Neural crest cell (in vitro differentiated cells): ENCODE measurements around the gene ADIPOR2. TPM values are rescaled to one million over a fixed set of nuclear protein-coding genes. Genes with fewer than 3 reads are reported as not detected.

ENCODE experiments used
- DNase-seq: peaks from one replicate; pipeline ENCODE4 v3.0.0; 2021; ENCODE audit warnings: low read depth, mixed read lengths, low spot score
- H3K27ac Mint-ChIP-seq: one replicate; pipeline ENCODE4 v1.8.0; 2021; ENCODE audit warnings: mild to moderate bottlenecking, mixed read lengths; ENCODE audit not compliant: unreplicated experiment
- H3K27me3 Mint-ChIP-seq: 2 replicates; pipeline ENCODE4 v1.8.0; 2021; ENCODE audit warnings: low read depth, mild to moderate bottlenecking, mixed read lengths
- H3K36me3 Mint-ChIP-seq: 2 replicates; pipeline ENCODE4 v1.8.0; 2021; ENCODE audit warnings: low read depth, mild to moderate bottlenecking, mixed read lengths
- H3K4me1 Mint-ChIP-seq: 2 replicates; pipeline ENCODE4 v1.8.0; 2021; ENCODE audit warnings: mixed read lengths
- H3K4me3 Mint-ChIP-seq: one replicate; pipeline ENCODE4 v1.8.0; 2021; ENCODE audit warnings: mild to moderate bottlenecking, mixed read lengths
- H3K9me3 Mint-ChIP-seq: 2 replicates; pipeline ENCODE4 v1.8.0; 2021; ENCODE audit warnings: mixed read lengths
- CTCF ChIP-seq: fragments of 200-600 bp; sonication (generic); conservative IDR thresholded peaks from 2 replicates; pipeline ENCODE4 v1.5.0; 2021; ENCODE audit warnings: antibody characterized with exemption, mild to moderate bottlenecking
- total RNA-seq: library from RNA; stranded (reverse); gene quantifications from 2 replicates; pipeline ENCODE4 v1.2.1, GENCODE V29; 2021

The ADIPOR2 gene
- total RNA-seq, 1 donor from 2014 or later = 59.4 TPM

DNA sequence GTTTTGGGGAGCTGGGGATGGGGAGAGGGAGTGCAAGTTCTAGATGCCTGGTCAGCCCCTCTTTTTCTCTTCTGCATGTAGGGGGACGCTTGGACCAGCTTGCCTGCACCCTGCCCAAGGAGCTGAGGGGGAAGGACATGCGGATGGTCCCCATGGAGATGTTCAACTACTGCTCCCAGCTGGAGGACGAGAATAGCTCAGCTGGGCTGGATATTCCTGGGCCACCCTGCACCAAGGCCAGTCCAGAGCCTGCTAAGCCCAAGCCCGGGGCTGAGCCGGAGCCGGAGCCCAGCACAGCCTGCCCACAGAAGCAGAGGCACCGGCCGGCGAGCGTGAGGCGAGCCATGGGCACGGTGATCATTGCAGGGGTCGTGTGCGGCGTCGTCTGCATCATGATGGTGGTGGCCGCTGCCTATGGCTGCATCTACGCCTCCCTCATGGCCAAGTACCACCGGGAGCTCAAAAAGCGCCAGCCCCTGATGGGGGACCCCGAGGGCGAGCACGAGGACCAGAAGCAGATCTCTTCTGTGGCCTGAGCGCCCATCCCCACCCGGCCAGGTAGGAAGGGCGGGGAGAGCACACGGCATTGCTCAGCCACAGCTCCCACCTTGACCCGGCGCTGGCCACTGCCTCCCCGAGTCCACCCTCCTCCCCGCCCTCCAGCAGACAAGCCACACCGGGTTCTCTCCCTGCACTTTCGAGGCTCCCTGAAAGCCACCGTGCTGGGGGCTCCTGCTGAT, 143.5 kb downstream of the ADIPOR2 start:
- no peaks in the 10 kb centered on the region for H3K9me3 Mint-ChIP-seq
- H3K4me3 Mint-ChIP-seq = no peak overlapping the region
- DNase-seq = no peak
- no peaks in the 10 kb centered on the region for H3K36me3 Mint-ChIP-seq
- H3K27ac Mint-ChIP-seq = no peak overlapping the region
- no peak for TF ChIP-seq CTCF
- peaks cover 31% of the 10 kb centered on the region for H3K4me1 Mint-ChIP-seq
- peaks cover 35% of the 10 kb centered on the region for H3K27me3 Mint-ChIP-seq

- Mint-ChIP-seq H3K4me3 (no peak overlapping the region), H3K4me1 (peaks cover 43% of the 10 kb centered on the region), H3K9me3 (no peaks in the 10 kb centered on the region), H3K27ac (no peak overlapping the region), H3K27me3 (peaks cover 32% of the 10 kb centered on the region), H3K36me3 (no peaks in the 10 kb centered on the region)
- no peak for DNase-seq
- no peak for TF ChIP-seq CTCF
Measured at GRCh38 chr12:1835211-1836131, 144.6 kb downstream of the ADIPOR2 start.

- TF ChIP-seq CTCF = no peak
- Mint-ChIP-seq H3K9me3 (no peaks in the 10 kb centered on the region), H3K27ac (no peak overlapping the region), H3K4me3 (no peak overlapping the region), H3K4me1 (peaks cover 51% of the 10 kb centered on the region), H3K36me3 (no peaks in the 10 kb centered on the region), H3K27me3 (peaks cover 24% of the 10 kb centered on the region)
- no peak for DNase-seq
Measured at GRCh38 chr12:1836241-1836803, 145.5 kb downstream of the ADIPOR2 start.

DNA sequence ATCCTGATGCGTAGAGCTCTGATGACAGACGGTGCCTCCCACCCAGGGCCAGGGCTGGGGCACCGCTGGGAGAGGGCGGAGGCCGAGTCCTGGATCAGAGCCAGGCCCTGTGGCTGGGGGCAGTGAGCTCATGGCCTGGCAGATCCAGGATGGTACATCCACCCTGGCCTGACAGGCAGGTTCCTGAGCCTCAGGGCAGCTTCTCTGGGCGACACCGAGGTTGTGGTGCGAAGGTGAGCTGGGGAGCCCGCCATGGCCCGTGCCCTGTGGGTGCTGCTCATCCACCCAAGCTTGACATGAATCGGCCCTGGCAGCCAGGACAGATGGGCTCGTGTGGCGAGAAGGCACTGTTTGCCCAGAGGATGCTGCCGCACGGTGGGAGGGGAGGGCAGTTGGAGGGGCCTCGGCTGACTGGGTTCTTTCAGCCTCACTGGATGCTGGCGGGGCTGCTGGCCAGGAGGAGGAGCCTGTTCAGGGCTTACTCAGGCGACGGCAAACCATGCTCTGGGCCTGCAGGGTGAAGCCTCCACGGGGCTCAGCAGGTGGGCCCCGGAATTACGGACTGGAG, 146.1 kb downstream of the ADIPOR2 start:
- no peaks in the 10 kb centered on the region for H3K36me3 Mint-ChIP-seq
- no peak for DNase-seq
- H3K27me3 Mint-ChIP-seq = peaks cover 20% of the 10 kb centered on the region
- H3K9me3 Mint-ChIP-seq = no peaks in the 10 kb centered on the region
- peaks cover 57% of the 10 kb centered on the region for H3K4me1 Mint-ChIP-seq
- H3K27ac Mint-ChIP-seq = no peak overlapping the region
- H3K4me3 Mint-ChIP-seq = no peak overlapping the region
- no peak for TF ChIP-seq CTCF

DNA sequence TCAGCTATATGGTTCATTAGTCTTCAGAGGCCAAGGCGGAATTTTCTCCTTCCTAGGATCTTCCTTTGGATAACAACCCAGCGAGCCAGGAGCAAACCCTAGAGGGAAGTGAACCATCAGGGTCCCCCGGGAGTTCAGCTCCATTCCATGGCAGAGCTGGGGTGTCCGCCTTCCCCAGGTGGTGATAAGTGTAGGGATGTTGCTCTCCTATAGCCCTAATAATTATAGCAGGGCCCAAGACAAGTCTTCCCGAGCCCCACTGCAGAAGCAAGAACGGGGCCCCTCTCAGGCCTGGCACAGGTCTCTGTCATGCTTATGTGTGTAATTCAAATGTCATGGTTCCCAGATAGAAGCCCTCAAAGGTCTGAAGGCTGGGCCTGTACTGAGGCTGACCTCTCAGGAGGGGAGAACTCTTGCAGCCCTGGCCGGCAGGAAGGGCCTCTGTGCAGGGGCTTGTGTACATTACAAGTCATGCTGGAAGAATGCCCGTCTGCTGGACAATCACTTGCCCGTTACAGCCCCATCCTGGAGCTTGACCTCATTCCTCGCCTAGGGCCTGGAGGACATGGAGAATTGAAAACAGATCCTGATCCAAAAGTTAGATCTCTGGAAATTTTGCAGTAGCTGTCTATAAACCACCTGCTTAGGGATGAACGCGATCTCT, 146.8 kb downstream of the ADIPOR2 start:
- DNase-seq = peak; percentile 22
- Mint-ChIP-seq H3K4me1 (peaks cover 59% of the 10 kb centered on the region), H3K9me3 (no peaks in the 10 kb centered on the region), H3K27ac (peak overlapping the region; percentile 68), H3K4me3 (peak overlapping the region; percentile 47), H3K36me3 (no peaks in the 10 kb centered on the region), H3K27me3 (peaks cover 14% of the 10 kb centered on the region)
- TF ChIP-seq CTCF = no peak
